Measurements from ENCODE around the gene CARD9. TPM values are rescaled to one million over a fixed set of nuclear protein-coding genes. Genes with fewer than 3 reads are reported as not detected.

The CARD9 gene
- polyA plus RNA-seq, 1 of the 3 experiments (the other 2 are of a cell fraction): 1.1 TPM

- H3F3A ChIP-seq (replicated peaks; ENCODE audit: insufficient read depth): peaks cover 10% of the 10 kb centered on the region
- H3K4me3 ChIP-seq (ENCODE audit: low read depth in 2 of 2, low read length in 1 of 2): peak overlapping the region; percentile 85 to 99
- no peaks in the 10 kb centered on the region for H3K27me3 ChIP-seq (ENCODE audit: insufficient read depth)
- DNase-seq: peak; percentile 61
- peak overlapping the region; percentile 83 for H3K9ac ChIP-seq
- peaks cover 32% of the 10 kb centered on the region for H3K79me2 ChIP-seq (ENCODE audit: insufficient read depth)
- H3K27ac ChIP-seq (ENCODE audit: low read depth in 2 of 2, low read length in 1 of 2): peak overlapping the region in 1 of 2 experiments; percentile 60; a peak in 2 of 4 replicates
- no peaks in the 10 kb centered on the region for H3K9me3 ChIP-seq
- H3K9me2 ChIP-seq: no peaks in the 10 kb centered on the region
- peak overlapping the region; percentile 97 for H3K4me2 ChIP-seq
- 2% methylated on average over 37 of the region's 67 CpGs for WGBS (ENCODE audit: low lambda C conversion rate)
- peaks cover 3 to 19% of the 10 kb centered on the region in 2 experiments; a peak in 2 of 4 replicates for H3K4me1 ChIP-seq (ENCODE audit: control insufficient read depth in 1 of 2, insufficient read depth in 2 of 2, low read depth in 1 of 2, low read length in 1 of 2)
- H4K20me1 ChIP-seq (ENCODE audit: insufficient read depth): peaks cover 5% of the 10 kb centered on the region; the same call in 1 of the 2 replicates
- ChIA-PET POLR2A (interaction anchor here (4.0 kb wide), 1 partner anchor 25 kb away, joined by 21 read pairs; the partner anchor contains the start of gene CARD9), CTCF (interaction anchor here (0.7 to 6.8 kb wide), 11 partner anchors 9 to 309 kb away, joined by 3 to 42 read pairs (median 9); partner anchors contain the start of genes CARD9, DNLZ, ENTR1 and PMPCA)
- H2AFZ ChIP-seq (ENCODE audit: low read depth): no peak overlapping the region; the same call in 1 of the 2 replicates
- no peak for TF ChIP-seq RCOR1 (IDR thresholded peaks at IDR 0.05; ENCODE audit: low read length)
- 0 out of 2 replicates have a peak, but pooled peaks have one; percentile 13 for TF ChIP-seq MXI1 (IDR thresholded peaks at IDR 0.05; ENCODE audit: low read depth, low read length)
- H3K36me3 ChIP-seq (replicated peaks in 1 of 2; ENCODE audit: control insufficient read depth in 1 of 2, insufficient read depth in 2 of 2, low read length in 1 of 2): peaks cover 19 to 67% of the 10 kb centered on the region in 2 experiments
Measured at GRCh38 chr9:136399176-136400037, 25.9 kb upstream of the CARD9 start.

- Histone ChIP-seq H3K4me2 (peak overlapping the region; percentile 97), H4K20me1 (ENCODE audit: insufficient read depth) (peaks cover 5% of the 10 kb centered on the region; the same call in 1 of the 2 replicates), H3K36me3 (replicated peaks in 1 of 2; ENCODE audit: control insufficient read depth in 1 of 2, insufficient read depth in 2 of 2, low read length in 1 of 2) (peaks cover 26 to 67% of the 10 kb centered on the region in 2 experiments), H3K79me2 (ENCODE audit: insufficient read depth) (peaks cover 36% of the 10 kb centered on the region), H3K9me2 (no peaks in the 10 kb centered on the region), H2AFZ (ENCODE audit: low read depth) (no peak overlapping the region), H3K27ac (ENCODE audit: low read depth in 2 of 2, low read length in 1 of 2) (no peak overlapping the region), H3K4me1 (ENCODE audit: control insufficient read depth in 1 of 2, insufficient read depth in 2 of 2, low read depth in 1 of 2, low read length in 1 of 2) (peaks cover 3 to 19% of the 10 kb centered on the region in 2 experiments; a peak in 2 of 4 replicates), H3K27me3 (ENCODE audit: insufficient read depth) (no peaks in the 10 kb centered on the region), H3K4me3 (ENCODE audit: low read depth in 2 of 2, low read length in 1 of 2) (peak overlapping the region in 1 of 2 experiments; percentile 99; a peak in 2 of 4 replicates), H3K9ac (peak overlapping the region; percentile 83; the same call in 1 of the 2 replicates), H3K9me3 (no peaks in the 10 kb centered on the region), H3F3A (replicated peaks; ENCODE audit: insufficient read depth) (peaks cover 10% of the 10 kb centered on the region)
- DNase-seq: no peak
- CTCF ChIA-PET: interaction anchor here (0.8 to 6.8 kb wide), 5 partner anchors 19 to 223 kb away, joined by 3 to 42 read pairs (median 3); partner anchors contain the start of gene DNLZ
- TF ChIP-seq RCOR1 (IDR thresholded peaks at IDR 0.05; ENCODE audit: low read length) (no peak), CHD2 (IDR thresholded peaks at IDR 0.05; ENCODE audit: low read length, partially characterized antibody) (no peak), EP300 (IDR thresholded peaks at IDR 0.05; ENCODE audit: borderline replicate concordance in 1 of 2, low read depth in 1 of 2, low read length in 1 of 2) (no peak), YY1 (IDR thresholded peaks at IDR 0.05; ENCODE audit: low read depth) (no peak), NRF1 (IDR thresholded peaks at IDR 0.05; ENCODE audit: low read depth, low read length) (no peak), RXRA (IDR thresholded peaks at IDR 0.05; ENCODE audit: borderline replicate concordance, low read depth) (no peak), MAX (IDR thresholded peaks at IDR 0.05; ENCODE audit: low read depth) (no peak)
- WGBS (ENCODE audit: low lambda C conversion rate): 90% methylated on average over 11 of the region's 12 CpGs
- POLR2A ChIA-PET: interaction anchor here (4.0 kb wide), 1 partner anchor 24 kb away, joined by 21 read pairs; the partner anchor contains the start of gene CARD9
Measured at GRCh38 chr9:136398286-136398685, 24.8 kb upstream of the CARD9 start.

Measured in SK-N-SH (cell line).